ENCODE measurements around the gene TSPEAR.

The TSPEAR gene

DNA sequence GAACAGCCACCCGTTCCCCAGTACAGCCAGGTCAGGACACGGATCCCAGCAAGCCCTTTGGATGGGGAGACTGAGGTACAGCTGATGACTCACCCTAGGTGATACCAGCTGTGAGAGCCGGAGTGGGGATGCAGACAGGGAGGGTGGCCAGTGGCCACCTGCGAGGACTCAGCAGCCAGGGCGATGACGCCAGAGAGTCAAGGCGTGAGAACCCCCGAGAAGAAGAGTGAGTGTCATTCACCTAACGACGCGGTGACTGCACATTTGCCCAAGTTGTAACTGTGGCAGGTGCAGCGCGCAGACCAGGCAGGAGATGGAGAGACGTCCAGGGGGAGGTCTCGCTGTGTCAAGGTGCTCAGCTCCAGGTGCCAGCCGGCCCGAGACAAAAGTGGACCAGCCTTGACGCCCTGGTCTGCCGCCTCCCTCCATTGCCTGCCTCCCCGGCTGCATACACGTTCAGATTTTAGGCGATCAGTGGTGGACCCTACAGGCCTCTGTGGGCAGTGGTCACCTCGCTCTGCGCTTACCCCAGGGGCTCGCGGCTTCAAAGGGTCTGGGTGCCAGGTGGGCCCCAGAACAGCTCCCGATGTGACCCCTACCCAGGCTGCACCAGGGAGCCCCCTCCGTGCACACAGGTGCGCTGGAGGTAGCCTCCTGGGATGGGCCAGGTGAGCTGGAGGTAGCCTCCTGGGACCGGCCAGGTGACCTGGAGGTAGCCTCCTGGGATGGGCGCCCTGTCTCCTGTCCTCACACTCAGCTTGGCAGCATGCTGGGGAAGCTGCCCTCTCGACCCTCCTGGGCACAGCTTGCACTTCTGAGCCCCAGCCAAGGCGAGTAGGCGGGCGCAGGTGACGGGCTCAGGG lies 244.1 kb downstream of the TSPEAR start:
- no peak overlapping the region for H3K27ac ChIP-seq
- TF ChIP-seq, protein P1, sequence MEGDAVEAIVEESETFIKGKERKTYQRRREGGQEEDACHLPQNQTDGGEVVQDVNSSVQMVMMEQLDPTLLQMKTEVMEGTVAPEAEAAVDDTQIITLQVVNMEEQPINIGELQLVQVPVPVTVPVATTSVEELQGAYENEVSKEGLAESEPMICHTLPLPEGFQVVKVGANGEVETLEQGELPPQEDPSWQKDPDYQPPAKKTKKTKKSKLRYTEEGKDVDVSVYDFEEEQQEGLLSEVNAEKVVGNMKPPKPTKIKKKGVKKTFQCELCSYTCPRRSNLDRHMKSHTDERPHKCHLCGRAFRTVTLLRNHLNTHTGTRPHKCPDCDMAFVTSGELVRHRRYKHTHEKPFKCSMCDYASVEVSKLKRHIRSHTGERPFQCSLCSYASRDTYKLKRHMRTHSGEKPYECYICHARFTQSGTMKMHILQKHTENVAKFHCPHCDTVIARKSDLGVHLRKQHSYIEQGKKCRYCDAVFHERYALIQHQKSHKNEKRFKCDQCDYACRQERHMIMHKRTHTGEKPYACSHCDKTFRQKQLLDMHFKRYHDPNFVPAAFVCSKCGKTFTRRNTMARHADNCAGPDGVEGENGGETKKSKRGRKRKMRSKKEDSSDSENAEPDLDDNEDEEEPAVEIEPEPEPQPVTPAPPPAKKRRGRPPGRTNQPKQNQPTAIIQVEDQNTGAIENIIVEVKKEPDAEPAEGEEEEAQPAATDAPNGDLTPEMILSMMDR (IDR thresholded peaks at IDR 0.05) = no peak
- no peak for TF ChIP-seq ZFX (IDR thresholded peaks at IDR 0.05; ENCODE audit: borderline replicate concordance)

DNA sequence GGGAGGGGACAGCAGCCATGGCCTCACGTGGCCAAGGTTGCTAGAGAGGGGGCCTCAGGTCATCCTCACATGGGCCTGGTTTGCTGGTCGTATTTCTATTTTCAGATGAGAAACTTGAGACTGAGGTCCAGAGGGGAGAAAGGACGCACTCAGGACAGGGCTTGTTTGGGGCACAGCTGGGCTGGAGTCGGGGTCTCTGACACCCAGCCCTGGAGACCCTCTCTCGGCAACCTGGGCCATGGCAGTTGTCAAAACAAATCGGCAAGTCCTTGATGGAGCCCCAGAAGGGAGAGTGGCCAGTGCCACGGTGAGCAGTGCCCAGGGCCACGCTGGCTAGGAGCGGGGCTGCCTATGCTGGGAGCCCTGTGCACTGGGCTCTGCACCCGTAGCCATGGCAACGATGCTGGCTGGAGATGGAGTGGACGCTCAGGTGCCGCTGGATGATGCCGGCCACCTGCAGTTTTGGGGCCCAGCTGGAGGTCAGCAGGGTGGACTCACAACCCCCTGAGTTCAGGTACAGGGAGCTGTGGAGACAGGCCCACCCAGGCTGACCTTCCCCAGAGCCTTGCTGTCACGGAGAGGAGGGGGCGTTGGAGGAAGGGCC lies 244.9 kb downstream of the TSPEAR start:
- TF ChIP-seq ZFX (IDR thresholded peaks at IDR 0.05; ENCODE audit: borderline replicate concordance) = no peak
- TF ChIP-seq, protein P1 (IDR thresholded peaks at IDR 0.05) = no peak
- H3K27ac ChIP-seq = no peak overlapping the region

DNA sequence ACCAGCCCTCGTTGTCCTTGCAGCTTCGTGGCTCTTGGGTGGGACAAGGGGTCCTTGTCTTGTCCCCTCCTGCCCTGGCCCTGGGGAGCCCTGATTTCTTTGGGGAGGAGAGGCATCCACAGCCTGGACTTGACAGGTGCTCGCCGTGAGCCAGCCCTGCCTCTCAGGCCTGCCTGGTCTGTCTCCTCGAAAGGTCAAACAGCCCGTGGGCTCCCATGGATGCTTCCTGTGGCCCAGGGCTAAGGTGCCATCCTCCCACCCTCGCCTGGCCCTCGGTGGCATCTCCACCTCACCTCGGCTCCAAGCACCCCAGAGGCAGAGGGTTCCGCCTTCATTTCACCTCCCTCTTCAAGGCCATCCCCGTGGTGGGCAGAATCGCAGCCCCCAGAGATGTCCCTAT lies 247.0 kb downstream of the TSPEAR start:
- H3K27ac ChIP-seq = no peak overlapping the region
- TF ChIP-seq ZFX (IDR thresholded peaks at IDR 0.05; ENCODE audit: borderline replicate concordance) = no peak
- TF ChIP-seq, protein P1 (IDR thresholded peaks at IDR 0.05) = no peak

- TF ChIP-seq, protein P1 (IDR thresholded peaks at IDR 0.05) = no peak
- TF ChIP-seq ZFX (IDR thresholded peaks at IDR 0.05; ENCODE audit: borderline replicate concordance) = no peak
- H3K27ac ChIP-seq = no peak overlapping the region
Measured at GRCh38 chr21:44463724-44464123, 247.6 kb downstream of the TSPEAR start.

- no peak overlapping the region for H3K27ac ChIP-seq
- no peak for TF ChIP-seq ZFX (IDR thresholded peaks at IDR 0.05; ENCODE audit: borderline replicate concordance)
- TF ChIP-seq, protein P1 (IDR thresholded peaks at IDR 0.05) = no peak
Measured at GRCh38 chr21:44462834-44463200, 248.6 kb downstream of the TSPEAR start.

GRCh38 chr21:44462086-44462833 lies 249.1 kb downstream of the TSPEAR start:
- TF ChIP-seq ZFX (IDR thresholded peaks at IDR 0.05; ENCODE audit: borderline replicate concordance) = no peak
- TF ChIP-seq, protein P1 (IDR thresholded peaks at IDR 0.05) = no peak
- no peak overlapping the region for H3K27ac ChIP-seq

All from 22Rv1 (cell line).